DMS79 (cell line): ENCODE measurements around the gene CLCN5.

Experiments used
- DNase-seq: peaks from one replicate; lab custom pipeline; 2025; lab: John Stamatoyannopoulos, UW

CLCN5 gene

DNA sequence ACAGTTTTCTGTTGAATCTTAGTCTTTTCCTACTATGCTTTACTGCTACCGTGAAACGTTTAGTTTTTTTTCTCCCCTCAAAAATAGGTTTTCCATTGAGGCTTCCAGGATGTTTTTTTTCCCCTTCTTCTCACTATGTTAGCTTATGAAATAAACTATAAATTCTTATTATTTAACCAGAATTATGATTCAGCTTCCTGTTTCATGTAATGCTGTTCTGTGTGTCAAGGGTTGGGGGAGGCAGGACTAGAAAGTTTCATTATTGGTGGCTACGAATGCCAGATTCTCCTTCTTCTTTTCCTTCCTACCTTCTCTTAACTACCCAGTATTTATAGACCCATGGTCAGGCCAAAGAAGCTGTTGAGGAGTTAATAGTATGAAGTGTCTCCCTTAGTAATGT is 11.8 kb downstream of the CLCN5 start:
- no peak for DNase-seq

DNA sequence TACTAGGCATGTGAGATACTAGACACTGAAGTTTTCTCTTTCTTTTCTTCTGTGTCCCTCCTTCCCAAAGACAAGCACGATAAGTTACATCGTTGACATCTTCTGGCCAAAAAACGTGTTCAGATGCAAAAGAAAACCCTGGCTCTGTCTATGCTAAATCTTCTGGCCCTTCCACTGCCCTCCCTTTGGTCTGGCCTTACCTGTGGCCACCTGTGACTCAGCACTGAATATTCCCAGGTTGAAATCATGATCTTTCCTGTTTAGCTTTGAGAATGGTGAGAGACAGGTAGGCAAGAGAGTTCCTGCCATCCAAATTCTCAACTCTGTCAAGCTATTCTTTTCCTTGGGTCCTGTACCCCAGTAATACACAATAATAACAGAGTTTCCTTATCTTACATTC is 12.3 kb downstream of the CLCN5 start:
- no peak for DNase-seq

DNA sequence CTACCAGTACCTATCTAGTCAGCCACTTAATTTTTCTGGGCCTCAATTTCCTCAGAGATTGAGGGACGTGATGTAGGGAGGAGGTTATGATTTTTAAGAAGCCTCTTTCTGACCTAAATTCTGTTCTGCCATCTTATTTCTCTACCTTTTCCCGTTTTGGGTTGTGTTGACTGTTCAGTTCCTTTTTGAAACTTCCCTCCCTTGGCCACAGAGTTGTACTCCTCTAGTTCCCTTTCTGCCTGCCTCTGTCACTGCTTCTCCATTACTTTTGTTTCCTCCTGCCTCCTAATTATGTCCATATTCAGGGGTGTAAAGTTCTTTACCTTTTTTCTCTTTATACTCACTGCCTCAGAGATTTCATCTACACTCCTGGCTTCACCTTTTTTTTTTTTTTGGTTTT is 25.4 kb downstream of the CLCN5 start:
- DNase-seq: no peak

DNA sequence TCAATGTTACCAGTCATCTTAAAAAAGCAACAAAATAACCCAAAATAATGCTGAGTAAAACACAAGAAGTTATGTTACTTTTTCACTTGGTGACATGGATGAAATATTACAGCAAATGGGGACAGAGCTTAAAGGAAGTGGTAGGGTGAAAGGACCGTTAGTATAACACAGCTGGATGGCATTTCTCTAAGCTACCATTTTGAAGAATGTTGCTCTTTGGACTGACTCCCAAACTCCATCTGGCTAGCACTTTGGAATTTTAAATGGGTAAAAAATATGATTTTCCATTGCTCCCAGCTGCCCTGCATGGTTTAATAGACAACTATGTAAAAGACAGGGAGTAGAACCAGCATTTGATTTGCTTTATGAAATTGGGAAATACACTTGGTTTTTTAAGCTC is 27.6 kb downstream of the CLCN5 start:
- no peak for DNase-seq

- no peak for DNase-seq
Measured at GRCh38 chrX:49951524-49952193, 29.3 kb downstream of the CLCN5 start.

DNA sequence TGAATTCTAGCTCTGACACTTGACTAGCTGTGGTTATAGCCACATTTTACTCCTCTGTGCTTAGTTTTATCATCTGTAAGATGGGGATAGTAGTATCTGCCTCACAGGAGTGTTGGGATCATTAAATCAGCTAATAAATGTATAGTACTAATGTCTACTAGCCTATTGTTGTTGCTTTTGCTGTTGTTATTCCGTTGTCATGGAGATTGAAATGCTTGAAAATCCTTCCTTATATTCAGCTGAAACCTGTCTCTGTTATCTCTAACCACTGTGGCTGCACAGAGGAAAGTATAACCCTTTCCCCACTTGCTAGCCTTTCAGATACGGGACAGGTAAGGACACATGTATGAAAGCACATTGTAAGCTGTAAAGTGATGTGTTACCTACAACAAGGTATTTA is 33.9 kb downstream of the CLCN5 start:
- no peak for DNase-seq

DNA sequence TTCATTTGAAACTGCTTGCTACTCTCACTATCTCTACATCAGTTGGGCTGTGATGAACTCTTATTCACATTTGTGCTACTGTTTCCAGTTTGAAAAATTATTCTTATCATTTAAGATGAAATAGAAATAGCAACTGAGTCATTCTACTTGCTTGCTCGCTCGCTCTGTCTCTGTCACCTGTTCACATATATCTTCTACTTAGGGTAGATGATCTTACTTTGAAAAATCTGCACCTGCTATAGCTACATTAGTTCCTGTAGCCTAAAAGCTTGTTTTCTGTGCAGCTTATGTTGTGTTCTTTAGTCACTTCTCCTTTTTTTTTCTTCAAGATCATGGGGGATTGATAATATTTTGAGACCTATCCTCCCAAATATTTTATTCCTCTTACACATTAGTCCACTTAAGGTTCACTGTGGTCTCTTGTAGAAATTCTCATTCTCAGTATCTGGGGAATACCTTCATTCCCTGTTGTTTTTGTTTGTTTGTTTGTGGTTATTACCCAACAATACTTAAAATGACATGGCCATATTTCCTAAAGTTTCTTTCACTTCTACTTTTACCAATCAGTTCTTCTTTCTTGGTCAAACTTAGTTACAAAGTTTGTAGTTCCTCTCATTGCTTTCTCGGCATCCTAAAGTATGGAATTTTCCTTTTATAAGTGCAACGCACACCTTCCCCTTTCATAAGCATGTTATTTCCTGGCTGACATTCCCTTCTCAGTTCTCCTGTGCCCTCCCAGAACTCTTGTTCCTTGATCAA is 36.5 kb downstream of the CLCN5 start:
- DNase-seq: no peak

DNA sequence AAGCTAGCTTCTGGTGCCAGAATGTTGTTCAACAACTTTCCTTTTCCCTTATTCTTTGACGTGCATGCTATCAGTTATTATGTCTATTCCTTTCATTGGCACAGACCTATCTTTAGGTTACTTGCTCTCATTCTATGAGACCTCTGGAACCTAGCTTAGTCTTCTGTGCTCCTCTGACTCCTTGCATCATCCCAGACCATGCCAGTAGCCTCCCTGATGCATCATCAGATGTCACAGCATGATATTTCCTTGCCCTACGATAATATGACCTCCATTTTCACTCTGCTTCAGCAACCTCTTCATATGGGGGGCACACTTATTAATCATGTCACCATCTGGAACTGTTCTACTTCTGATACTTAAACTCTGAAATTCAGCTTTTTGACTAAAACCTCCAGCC is 37.2 kb downstream of the CLCN5 start:
- DNase-seq: no peak

DNA sequence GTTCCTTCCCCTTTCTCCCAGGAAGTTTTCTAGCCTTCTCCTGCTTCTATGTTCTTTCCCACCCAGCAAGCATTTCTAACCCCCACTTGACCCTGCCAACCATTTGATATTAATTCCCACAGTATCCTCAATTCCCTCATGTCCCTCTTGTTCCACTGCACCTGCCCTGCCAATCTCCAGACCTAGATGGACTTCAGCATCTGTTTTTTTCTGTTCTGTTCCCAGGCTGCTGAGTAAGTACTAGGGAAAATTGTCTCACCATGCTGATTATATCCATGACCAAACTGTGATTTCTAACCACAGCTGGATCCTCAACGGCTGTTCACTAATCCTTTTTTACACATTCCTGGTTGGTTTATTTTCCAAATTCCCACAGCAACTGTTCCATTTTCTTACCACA is 37.7 kb downstream of the CLCN5 start:
- no peak for DNase-seq

GRCh38 chrX:49970674-49971073 is 48.3 kb downstream of the CLCN5 start:
- no peak for DNase-seq

- DNase-seq: no peak
Measured at GRCh38 chrX:49972328-49972860, 50.0 kb downstream of the CLCN5 start.

DNA sequence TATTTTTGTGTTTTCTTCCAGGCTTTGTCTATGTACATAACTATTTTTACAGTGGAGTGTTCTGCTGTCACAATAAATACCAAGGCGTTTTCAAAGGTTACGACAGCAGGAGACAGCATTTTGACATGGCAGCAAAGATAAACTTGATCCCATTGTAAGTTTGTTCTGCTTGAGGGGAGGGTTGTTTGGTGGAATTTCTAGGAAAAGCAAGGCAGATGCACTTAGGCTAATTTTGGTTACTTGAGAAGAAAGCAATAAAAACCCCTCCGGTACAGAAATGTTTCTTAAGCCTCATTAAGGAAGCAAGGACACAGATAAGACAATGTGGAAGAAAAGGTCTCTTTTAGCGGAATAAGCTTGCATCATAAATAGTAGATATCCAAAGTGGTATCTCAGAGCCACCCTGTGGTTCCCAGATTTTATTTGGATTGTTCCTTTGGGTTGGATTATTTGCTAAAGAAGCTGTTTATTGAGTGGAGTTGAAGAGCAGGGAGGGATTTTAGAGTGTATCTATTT is 54.3 kb downstream of the CLCN5 start:
- no peak for DNase-seq

DNA sequence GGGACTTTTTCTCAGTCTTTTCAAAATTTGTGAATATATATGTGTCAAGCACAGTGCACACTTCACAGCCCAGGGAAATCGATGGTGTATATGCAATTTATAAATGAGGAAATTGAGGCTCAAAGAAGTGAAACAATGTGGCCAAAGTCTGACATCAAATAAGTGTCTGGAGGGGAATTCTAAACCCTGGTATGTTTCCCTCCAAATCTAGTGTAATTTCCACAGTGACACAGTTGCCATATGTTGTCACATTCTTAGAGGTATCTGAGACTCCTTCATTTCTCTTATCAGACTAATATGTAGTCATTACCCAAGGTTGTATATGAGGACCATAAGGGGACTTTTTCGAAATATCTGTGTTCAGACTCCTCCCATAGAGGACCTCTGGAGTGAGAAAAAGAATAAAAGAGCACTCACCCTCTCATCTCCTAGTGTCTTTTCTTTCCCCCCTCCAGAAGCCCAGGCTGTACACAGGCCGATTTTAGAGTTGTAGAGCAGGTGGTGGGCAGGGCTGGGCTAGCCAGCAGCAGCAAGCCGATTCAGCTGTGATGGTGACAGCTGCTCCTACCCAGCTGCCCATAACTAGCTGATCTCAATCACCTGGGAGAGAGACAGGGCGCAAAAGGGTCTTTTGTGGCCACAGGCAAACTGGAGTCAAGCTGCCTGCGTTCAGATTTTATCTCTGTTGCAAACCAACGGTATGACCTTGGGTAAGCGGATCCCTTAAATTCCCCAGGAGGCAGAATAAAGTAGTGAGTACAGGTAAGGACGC is 55.1 kb downstream of the CLCN5 start:
- no peak for DNase-seq

DNA sequence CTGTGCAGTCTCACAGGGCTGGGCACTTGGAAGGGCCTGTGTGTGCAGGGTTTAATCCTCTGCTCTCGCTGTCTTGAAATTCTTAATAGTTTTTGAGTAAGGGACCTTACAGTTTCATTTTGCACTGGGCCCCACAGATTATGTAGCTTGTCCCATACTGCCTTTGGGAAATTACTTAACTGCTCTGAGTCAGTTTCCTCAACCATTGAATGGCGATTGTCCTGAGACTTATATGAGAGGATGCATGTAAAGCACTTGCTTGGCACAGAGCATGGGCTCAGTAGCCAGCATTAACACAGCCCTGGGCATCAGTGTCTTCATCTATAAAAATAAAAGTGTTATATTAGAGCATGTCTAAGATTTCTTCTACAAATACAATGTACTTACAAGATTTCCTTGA is 55.8 kb downstream of the CLCN5 start:
- no peak for DNase-seq

- DNase-seq: no peak
Measured at GRCh38 chrX:49986058-49986457, 63.7 kb downstream of the CLCN5 start.

GRCh38 chrX:49987651-49988050 is 65.3 kb downstream of the CLCN5 start:
- no peak for DNase-seq

DNA sequence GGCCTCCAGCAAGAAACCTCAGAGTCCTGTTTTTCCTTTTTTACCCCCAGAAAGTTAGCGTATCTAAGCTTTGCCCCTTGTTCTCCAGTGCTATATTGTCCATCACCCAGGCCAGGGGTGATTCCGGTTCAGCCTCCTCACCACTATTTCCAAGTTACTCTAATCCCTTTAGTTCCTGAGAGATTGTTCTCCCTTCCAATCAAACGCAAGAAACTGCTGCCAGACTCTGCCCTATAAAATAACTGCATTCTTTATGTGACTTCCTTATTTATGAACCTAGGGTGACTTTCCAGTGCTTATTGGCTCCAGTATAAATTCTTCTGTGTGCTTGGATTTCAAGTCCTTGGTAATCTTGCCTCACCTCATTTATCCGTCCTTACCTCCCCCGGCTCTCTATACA is 65.7 kb downstream of the CLCN5 start:
- DNase-seq: no peak

DNA sequence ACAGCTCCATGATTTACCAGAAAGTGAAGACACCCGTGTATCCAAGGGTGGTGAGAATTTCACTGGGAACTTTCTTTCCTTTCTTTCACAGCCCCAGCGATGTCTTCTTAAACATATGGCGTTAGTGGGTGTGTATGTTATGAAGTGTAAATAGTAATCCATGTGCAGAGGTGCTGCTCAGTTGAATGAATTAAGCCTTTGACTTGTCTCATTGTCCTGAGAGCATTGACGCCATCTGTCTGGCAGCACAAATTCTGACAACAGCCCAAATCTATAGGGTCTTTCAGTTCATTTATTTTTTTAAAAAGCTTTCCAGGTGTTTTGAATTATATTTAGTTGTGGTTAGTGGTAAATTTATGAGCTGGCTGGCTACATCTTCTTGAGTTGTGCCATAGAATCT is 69.4 kb downstream of the CLCN5 start:
- no peak for DNase-seq

GRCh38 chrX:49992853-49993252 is 70.5 kb downstream of the CLCN5 start:
- DNase-seq: no peak

DNA sequence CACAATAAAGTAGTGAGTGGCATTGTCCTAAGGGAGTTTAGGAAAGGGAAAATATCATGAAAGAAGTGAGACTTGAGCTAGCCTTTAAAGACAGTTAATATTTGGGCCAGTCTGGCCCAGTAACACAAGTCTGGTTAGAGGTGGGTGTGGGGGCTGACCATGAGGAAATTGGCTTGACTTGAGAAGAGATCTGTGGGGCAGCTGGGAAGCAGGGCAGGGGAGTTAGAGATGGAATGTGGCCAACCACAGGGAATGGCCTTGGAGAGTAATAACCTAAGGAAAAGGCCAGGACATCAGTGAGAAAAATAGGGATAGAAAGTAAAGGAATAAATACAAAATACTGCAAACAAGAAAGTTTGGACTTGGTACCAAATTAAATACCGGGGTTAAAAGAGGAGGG is 71.3 kb downstream of the CLCN5 start:
- no peak for DNase-seq

DNA sequence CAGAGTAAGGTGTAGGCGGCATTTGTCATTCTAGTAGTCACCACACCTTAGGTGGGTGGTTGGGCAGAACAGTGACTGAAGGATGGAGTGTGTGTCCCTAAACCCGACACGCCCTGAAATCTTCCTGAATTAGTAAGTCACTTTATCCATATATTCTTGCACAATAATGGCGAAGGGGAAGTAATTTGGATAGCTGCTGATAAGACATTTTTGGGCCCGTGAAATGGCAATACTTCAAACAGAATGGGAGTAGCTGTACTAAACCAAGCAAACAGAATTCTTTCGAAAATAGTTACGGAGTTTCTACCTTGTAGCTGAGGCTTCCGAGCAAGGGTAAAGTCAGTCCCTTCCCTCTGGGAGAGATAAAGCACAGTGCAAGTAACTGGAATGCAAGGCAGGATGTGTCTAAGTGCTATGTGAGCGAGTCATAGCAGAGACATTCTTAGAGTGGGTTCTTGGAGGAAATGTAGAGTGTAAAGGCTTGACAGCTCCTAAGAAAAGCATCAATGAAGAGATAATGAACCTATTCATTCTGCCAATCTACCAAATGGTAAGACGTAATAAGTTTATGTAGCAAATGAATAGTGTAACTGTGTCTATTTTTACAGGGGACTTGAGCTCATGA is 72.8 kb downstream of the CLCN5 start:
- DNase-seq: no peak

- DNase-seq: no peak
Measured at GRCh38 chrX:49995795-49996455, 73.5 kb downstream of the CLCN5 start.
